HG02870 (cell line): ENCODE data around the gene SOX30.
"Not testable (repeated sequence)": the region's sequence is repeated elsewhere in the genome, so short reads cannot be mapped to it uniquely, and the experiment has no call there.

Source experiments
- ATAC-seq: cut with Tn5 transposase; IDR thresholded peaks from one replicate; pipeline ENCODE4 v1.9.1; 2021; ENCODE audit warnings: mild to moderate bottlenecking, moderate library complexity; ENCODE audit not compliant: unreplicated experiment

SOX30 gene

GRCh38 chr5:157652377-157652692 is at the start of gene SOX30:
Gene SOX30, minus strand, starts transcription at chr5:157652438. Its CDS starts 360 bp downstream, at chr5:157652078.
- no peak for ATAC-seq

DNA sequence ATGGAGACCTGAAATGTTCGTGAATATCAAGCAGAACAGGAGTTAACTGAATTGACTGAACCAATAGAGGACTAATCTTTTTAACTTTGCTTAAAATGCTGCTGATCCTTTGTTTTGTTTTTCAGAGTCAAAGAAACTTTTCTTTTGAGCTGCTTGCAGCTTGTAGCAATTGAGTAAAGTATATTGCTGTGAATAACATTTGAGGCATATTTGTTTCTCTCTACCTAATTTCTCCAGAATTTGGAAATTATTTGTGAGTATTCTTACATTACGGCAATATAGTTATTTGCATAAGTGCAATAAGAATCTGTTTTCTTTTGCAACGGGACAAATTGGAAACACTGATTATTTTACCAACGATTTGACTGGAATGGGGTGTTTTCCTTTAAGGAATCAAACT is 46.4 kb upstream of the SOX30 start:
- ATAC-seq: not testable (repeated sequence)

DNA sequence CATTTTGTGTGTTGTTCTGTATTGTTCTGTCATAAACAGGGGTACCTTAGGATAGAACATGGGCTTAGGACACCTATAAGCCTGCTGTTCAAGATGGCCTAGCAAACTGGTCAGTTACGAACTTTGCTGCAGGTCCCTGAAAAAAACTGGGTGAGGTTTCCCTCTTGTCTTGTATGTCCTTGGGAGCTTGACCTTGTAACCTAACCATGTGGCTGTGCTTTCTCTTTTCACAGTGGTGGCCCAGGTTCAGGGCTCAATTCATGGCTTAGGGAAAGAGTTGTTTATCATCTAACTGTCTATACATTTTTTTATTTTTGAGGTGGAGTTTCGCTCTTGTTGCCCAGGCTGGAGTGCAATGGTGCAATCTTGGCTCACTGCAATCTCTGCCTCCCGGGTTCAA is 43.9 kb upstream of the SOX30 start:
- ATAC-seq: not testable (repeated sequence)

DNA sequence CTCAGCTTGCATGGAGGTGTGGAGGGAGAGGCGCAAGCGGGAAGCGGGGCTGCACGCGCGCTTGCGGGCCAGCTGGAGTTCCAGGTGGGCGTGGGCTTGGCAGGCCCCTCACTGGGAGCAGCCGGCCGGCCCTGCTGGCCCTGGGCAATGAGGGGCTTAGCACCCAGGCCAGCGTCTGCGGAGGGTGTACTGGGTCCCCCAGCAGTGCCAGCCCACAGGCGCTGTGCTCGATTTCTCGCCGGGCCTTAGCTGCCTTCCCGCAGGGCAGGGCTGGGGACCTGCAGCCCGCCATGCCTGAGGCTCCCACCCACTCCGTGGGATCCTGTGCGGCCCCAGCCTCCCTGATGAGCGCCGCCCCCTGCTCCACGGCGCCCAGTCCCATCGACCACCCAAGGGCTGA is 41.6 kb upstream of the SOX30 start:
- not testable (repeated sequence) for ATAC-seq

DNA sequence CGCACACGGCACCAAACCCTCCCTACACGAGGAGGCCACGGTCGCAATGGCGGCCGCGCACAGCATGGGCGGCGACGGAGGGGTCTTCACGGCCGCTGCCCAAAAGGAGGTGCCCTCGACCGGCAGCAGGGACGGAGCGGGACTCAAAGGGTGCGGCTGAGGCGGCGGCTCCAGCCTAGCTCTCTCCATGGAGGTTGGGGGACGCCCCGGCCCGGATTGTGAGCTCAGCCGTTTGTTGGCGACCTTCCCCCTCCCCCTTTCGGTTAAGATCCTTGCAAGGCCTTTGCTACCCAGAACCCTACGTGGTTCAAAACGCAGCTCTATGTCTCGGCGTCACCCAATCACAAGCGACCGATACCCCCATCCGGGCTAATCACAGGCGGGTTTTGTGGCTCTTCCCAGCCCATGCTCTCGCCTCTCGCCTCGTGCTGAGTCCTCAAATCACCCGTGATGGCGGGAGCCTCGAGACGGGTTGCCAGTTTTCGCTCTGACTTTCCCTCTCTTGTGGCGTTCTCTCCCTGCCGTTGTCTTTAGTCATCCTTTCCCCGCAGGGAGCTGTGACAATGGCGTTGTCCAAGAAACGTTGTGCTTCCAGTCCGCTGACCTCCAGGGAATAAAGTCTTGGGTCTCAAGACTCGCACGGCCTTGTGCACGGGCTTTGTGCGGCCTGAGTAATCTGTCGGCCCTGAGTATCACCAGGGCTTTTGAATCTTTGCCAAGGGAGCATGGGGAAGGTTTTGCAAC is 38.6 kb upstream of the SOX30 start:
- no peak for ATAC-seq

GRCh38 chr5:157689942-157690689 is 37.9 kb upstream of the SOX30 start:
- ATAC-seq: no peak

- ATAC-seq: no peak
These were observed 34.9 kb upstream of the SOX30 start for GRCh38 chr5:157687198-157687554.

DNA sequence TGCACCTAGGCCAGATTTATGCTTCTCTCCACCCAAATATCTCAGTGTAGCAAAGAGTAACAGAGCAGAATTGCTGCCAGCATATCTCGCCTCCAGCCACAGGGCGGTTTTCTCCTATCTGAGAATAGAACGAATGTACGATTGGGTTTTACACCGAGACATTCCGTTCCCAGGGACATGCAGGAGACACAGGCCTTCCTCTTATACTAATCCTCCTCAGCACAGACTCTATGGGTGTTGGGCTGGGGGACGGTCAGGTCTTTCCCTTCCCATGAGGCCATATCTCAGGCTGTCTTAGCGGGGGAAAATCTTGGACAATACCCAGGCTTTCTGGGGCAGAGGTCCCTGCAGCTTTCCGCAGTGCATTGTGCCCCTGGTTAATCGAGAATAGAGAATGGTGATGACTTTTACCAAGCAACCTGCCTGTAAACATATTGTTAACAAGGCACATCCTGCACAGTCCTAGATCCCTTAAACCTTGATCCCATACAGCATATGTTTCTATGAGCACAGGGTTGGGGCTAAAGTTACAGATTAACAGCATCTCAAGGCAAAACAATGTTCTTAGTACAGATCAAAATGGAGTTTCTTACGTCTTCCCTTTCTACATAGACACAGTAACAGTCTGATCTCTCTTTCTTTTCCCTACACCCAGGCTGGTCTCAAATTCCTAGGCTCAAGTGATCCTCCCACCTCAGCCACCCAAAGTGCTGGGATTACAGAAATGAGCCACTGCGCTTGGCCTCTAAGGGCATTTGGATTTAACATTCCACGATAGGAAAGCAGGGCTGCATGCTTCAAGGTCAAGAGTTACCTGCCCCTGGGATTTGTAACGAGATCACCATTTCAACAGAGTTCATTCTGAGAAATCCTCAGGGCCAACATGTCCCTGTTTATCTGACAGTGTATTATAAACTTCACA is 34.3 kb upstream of the SOX30 start:
- not testable (repeated sequence) for ATAC-seq

DNA sequence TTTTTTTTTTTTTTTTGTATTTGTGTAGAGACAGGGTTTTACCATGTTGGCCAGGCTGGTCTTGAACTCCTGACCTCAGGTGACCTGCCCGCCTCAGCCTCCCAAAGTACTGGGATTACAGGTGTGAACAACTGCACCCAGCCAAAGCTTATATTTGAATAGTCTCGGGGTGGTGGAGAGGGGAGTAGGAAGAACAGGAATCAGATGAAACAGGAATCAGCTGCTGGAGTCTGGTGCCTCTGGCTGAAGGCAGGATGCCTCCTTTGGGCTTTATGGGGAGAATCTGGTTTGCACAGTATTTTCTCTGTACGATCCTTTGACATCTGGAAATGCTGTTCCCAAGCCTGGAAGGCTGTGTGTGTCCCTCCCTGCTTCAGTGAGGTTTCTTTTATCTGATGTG is 30.0 kb upstream of the SOX30 start:
- no peak for ATAC-seq

DNA sequence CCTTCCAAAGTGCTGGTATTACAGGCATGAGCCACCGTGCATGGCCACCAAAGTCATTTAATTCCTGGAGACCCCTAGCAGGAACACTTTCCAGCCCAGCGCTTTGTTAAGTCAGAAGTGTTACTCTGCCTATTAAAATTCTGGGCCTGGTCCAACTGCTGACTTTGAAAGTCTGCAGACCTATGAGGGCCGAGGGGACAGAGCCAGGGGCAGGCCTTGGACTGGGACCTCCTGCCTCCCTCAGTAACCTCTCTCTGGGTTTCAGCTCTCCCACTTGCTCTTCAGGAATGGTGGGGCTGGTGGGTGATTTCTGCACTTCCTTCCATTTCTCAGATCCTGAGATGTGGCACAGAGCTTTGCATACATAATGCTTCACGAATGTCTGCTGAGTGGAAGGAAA is 28.8 kb upstream of the SOX30 start:
- ATAC-seq: no peak

DNA sequence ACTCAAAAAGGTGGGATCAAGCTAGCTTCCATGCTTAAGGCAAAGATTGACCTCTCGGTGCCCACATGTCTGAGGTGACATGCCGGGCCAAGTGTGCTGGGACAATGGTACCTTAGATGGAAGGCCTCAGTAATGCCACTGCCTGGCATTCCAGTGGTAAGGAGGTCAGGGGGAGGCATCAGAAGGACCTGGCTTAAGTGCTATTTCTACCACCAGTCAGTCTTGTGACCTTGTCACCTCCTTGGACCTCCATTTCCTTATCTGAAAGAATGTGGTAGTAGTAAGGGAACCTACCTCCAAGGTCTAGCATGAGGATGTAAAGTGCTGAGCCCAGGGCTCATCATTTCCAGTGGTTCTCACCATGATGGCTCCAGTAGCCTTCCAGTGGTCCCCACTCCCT is 28.0 kb upstream of the SOX30 start:
- ATAC-seq: no peak

- ATAC-seq: no peak
These were observed 27.6 kb upstream of the SOX30 start for GRCh38 chr5:157679801-157680200.

DNA sequence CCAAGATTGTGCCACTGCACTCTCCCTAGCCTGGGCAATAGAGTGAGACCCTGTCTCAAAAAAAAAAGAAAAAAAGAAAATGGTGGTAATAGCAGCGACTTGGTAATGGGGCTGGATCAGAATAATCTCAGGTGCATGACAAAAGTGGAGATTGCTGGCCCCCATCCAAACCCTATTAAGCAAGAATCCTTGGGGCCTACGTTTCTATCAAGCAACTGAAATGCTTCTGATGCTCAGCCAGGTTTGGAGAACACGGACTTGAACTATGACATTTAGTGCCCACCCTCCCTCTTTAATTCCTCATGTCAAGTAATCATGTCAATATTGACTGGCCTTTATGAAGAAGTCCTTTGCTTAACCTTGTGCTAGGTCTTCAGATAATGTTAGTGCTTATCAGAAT is 25.7 kb upstream of the SOX30 start:
- ATAC-seq: no peak

DNA sequence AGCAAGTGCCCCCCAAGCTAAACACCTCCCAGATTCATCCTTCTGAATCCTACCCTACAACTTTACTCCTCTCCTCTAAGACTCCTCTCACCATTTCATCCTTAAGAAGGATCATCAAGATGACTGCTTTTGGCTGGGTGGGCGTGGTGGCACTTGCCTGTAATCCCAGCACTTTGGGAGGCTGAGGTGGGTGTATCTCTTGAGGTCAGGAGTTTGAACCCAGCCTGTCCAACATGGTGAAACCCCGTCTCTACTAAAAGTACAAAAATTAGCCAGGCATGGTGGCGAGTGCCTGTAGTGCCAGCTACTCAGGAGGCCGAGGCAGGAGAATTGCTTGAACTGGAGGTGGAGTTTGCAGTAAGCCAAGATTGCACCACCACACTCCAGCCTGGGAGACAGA is 22.1 kb upstream of the SOX30 start:
- not testable (repeated sequence) for ATAC-seq

- ATAC-seq: no peak
These were observed 20.7 kb upstream of the SOX30 start for GRCh38 chr5:157672976-157673375.

- no peak for ATAC-seq
These were observed 19.5 kb upstream of the SOX30 start for GRCh38 chr5:157671592-157672330.

DNA sequence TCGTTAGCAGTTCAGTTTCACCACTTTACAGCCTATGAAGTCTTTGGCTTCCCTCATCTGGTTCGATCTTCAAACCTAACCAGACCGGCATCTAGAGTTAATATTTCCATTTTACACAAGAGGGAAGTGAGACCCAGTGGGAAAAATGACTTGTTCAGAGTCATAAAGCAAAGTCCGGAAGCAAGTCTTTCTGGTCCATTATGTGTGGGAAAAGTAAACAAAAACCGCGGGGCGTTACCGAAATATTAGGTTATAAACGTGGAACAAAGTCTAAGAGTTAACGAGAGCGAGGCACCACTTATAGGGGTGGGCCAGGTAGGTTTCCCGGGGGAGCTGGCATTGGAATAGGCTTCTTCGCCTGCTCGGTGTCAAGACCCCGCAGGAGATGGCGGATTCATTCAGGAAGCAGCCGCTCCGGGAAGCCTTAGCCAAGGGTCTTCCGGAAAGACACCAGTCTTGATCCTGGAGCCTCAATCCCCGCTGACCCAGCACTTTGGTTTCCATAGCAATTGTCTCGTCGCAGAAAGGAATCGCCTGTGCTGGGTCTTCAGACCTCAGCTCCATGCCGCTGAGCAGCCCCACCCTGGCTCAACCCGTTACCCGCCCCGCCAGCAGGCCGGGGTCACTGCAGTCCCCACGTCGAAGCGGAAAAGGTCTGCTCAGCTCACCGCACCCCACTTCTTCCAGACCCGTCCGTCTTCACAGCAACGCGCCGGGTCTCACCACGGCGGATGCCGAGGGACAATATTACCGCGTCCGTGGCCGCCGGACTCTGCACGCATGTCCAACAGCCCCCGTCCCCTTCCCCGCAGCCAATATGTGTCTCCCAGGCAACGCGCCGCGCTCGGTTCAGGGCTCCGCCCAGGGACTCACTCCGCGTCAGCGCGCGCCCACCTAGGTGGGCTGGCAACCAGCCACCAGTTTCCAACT is 18.7 kb upstream of the SOX30 start, which contains the start of gene C5orf52:
TSS of gene C5orf52 (plus strand) at position 872 of the 930 bp plus-strand sequence. CDS start 82 bp downstream, outside the sequence.
- no peak for ATAC-seq

DNA sequence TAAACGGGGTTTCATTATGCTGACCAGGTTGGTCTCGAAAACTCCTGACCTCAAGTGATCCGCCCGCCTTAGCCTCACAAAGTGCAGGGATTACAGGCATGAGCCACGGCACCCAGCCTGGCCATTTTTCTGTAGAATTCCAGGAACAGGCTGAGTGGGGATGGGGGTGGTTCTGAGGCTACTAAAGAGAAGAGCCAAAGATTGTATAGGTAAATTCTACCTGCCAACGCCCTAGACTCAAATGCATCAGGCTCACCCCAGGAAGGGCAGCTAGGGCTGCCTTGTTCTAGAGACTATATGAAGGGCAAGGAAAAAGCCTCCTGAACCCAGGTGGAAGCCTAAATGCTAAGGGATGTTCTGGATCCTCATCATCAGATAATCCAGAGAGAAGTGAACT is 17.5 kb upstream of the SOX30 start:
- ATAC-seq: no peak

GRCh38 chr5:157668356-157668755 is 16.1 kb upstream of the SOX30 start:
- no peak for ATAC-seq
